Measurements from ENCODE around the gene HOXD9.

DNA sequence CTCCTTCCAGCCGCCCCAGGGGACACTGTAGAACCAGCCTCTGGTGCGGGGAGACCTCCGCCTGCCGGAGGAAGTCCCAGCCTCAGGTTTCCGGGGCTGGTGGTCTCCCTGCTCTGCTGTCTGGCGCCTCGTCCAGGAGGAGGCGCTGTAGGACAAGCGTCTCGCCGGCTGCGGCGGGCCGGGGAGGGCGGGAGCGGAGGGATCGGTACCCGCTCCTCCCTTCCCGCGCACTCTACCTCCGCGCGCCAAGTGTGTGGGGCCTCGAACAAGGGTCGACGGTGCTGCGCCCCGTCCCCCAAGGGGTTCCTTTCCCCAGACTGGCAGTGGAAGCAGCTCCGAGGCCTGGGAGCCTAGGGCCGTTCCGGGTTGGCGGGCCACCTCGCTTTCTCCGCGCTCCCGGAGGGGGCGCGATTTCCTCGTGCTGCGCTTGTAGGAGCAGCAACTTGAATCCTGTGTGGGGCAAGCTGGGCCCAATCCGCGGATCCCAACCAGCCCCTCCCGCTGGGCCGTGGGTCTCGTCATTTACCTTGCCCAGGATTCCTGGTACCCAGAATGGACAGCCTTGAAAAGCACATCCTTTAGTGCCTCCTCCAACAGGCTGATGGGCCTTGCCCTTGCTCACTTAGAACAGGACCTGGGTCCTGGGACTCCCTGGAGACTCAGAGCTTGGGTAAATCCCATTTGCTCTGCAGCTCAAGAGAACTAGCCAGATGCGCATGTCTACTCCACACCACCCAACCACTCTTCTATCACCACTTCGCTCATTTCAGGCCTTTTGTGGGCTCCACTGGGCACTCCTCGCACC lies 18.2 kb downstream of the HOXD9 start:
- TF ChIP-seq, protein P1, sequence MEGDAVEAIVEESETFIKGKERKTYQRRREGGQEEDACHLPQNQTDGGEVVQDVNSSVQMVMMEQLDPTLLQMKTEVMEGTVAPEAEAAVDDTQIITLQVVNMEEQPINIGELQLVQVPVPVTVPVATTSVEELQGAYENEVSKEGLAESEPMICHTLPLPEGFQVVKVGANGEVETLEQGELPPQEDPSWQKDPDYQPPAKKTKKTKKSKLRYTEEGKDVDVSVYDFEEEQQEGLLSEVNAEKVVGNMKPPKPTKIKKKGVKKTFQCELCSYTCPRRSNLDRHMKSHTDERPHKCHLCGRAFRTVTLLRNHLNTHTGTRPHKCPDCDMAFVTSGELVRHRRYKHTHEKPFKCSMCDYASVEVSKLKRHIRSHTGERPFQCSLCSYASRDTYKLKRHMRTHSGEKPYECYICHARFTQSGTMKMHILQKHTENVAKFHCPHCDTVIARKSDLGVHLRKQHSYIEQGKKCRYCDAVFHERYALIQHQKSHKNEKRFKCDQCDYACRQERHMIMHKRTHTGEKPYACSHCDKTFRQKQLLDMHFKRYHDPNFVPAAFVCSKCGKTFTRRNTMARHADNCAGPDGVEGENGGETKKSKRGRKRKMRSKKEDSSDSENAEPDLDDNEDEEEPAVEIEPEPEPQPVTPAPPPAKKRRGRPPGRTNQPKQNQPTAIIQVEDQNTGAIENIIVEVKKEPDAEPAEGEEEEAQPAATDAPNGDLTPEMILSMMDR (optimal IDR thresholded peaks at IDR 0.05 in 1 of 3, IDR thresholded peaks at IDR 0.05 in 1 of 3, conservative IDR thresholded peaks at IDR 0.05 in 1 of 3; ENCODE audit: extremely low read depth in 1 of 3, insufficient read depth in 2 of 3, low read length in 3 of 3): peak; percentile 47 to 92 (median 87)
- no peak for TF ChIP-seq EZH2 (IDR thresholded peaks at IDR 0.05; ENCODE audit: low read length)
